ENCODE data around the gene C10orf120.

Gene C10orf120

GRCh38 chr10:122678266-122678665, 21.4 kb downstream of the C10orf120 start:
- CTCF ChIA-PET = no interaction called here
- H3K4me3 ChIP-seq (ENCODE audit: low read depth, low read length) = no peak overlapping the region
- POLR2A ChIA-PET = no interaction called here
- no peak for TF ChIP-seq CTCF (IDR thresholded peaks at IDR 0.05; ENCODE audit: insufficient read depth, low read length, missing control alignments)
- no peak for DNase-seq (ENCODE audit: low read depth, low spot score)

GRCh38 chr10:122675278-122675677, 24.4 kb downstream of the C10orf120 start:
- CTCF ChIA-PET = interaction anchor here (0.9 to 1.1 kb wide), 2 partner anchors 19 to 26 kb away, joined by 3 to 4 read pairs; no protein-coding TSS in a partner anchor
- DNase-seq (ENCODE audit: low read depth, low spot score) = no peak
- POLR2A ChIA-PET = no interaction called here
- no peak for TF ChIP-seq CTCF (IDR thresholded peaks at IDR 0.05; ENCODE audit: insufficient read depth, low read length, missing control alignments)
- no peak overlapping the region for H3K4me3 ChIP-seq (ENCODE audit: low read depth, low read length)

- ChIA-PET CTCF (interaction anchor here (0.9 to 1.1 kb wide), 2 partner anchors 18 to 26 kb away, joined by 3 to 4 read pairs; no protein-coding TSS in a partner anchor), POLR2A (no interaction called here)
- DNase-seq (ENCODE audit: low read depth, low spot score) = no peak
- no peak overlapping the region for H3K4me3 ChIP-seq (ENCODE audit: low read depth, low read length)
- no peak for TF ChIP-seq CTCF (IDR thresholded peaks at IDR 0.05; ENCODE audit: insufficient read depth, low read length, missing control alignments)
These were observed 24.9 kb downstream of the C10orf120 start for GRCh38 chr10:122674781-122675180.

GRCh38 chr10:122673731-122674130, 25.9 kb downstream of the C10orf120 start:
- no peak for DNase-seq (ENCODE audit: low read depth, low spot score)
- H3K4me3 ChIP-seq (ENCODE audit: low read depth, low read length) = no peak overlapping the region
- ChIA-PET CTCF (no interaction called here), POLR2A (no interaction called here)
- no peak for TF ChIP-seq CTCF (IDR thresholded peaks at IDR 0.05; ENCODE audit: insufficient read depth, low read length, missing control alignments)

- no peak for DNase-seq (ENCODE audit: low read depth, low spot score)
- no peak for TF ChIP-seq CTCF (IDR thresholded peaks at IDR 0.05; ENCODE audit: insufficient read depth, low read length, missing control alignments)
- no peak overlapping the region for H3K4me3 ChIP-seq (ENCODE audit: low read depth, low read length)
- CTCF ChIA-PET = no interaction called here
- POLR2A ChIA-PET = no interaction called here
These were observed 26.4 kb downstream of the C10orf120 start for GRCh38 chr10:122673269-122673668.

GRCh38 chr10:122672655-122673054, 27.0 kb downstream of the C10orf120 start:
- no peak overlapping the region for H3K4me3 ChIP-seq (ENCODE audit: low read depth, low read length)
- ChIA-PET POLR2A (interaction anchor here (0.5 kb wide), 1 partner anchor 80 kb away, joined by 4 read pairs; no protein-coding TSS in a partner anchor), CTCF (no interaction called here)
- no peak for DNase-seq (ENCODE audit: low read depth, low spot score)
- no peak for TF ChIP-seq CTCF (IDR thresholded peaks at IDR 0.05; ENCODE audit: insufficient read depth, low read length, missing control alignments)

All from AG04449 (cell line).